ENCODE measurements around the gene DUSP1.

GRCh38 chr5:172769616-172770373 is 1.2 kb downstream of the DUSP1 start:
- TF ChIP-seq TCF12 (IDR thresholded peaks at IDR 0.05; ENCODE audit: low read depth) (no peak), TEAD4 (IDR thresholded peaks at IDR 0.05) (no peak), YY1 (IDR thresholded peaks at IDR 0.05; ENCODE audit: low read depth) (no peak), EP300 (IDR thresholded peaks at IDR 0.05; ENCODE audit: borderline replicate concordance) (no peak), EGR1 (IDR thresholded peaks at IDR 0.05) (no peak), CEBPB (IDR thresholded peaks at IDR 0.05) (no peak), TAF1 (IDR thresholded peaks at IDR 0.05; ENCODE audit: low read depth) (no peak), RAD21 (IDR thresholded peaks at IDR 0.05; ENCODE audit: low read depth) (no peak), NFIC (IDR thresholded peaks at IDR 0.05) (no peak)
- TF ChIP-seq, protein P1, sequence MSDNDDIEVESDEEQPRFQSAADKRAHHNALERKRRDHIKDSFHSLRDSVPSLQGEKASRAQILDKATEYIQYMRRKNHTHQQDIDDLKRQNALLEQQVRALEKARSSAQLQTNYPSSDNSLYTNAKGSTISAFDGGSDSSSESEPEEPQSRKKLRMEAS (IDR thresholded peaks at IDR 0.05), result no peak
- TF ChIP-seq, protein P2, sequence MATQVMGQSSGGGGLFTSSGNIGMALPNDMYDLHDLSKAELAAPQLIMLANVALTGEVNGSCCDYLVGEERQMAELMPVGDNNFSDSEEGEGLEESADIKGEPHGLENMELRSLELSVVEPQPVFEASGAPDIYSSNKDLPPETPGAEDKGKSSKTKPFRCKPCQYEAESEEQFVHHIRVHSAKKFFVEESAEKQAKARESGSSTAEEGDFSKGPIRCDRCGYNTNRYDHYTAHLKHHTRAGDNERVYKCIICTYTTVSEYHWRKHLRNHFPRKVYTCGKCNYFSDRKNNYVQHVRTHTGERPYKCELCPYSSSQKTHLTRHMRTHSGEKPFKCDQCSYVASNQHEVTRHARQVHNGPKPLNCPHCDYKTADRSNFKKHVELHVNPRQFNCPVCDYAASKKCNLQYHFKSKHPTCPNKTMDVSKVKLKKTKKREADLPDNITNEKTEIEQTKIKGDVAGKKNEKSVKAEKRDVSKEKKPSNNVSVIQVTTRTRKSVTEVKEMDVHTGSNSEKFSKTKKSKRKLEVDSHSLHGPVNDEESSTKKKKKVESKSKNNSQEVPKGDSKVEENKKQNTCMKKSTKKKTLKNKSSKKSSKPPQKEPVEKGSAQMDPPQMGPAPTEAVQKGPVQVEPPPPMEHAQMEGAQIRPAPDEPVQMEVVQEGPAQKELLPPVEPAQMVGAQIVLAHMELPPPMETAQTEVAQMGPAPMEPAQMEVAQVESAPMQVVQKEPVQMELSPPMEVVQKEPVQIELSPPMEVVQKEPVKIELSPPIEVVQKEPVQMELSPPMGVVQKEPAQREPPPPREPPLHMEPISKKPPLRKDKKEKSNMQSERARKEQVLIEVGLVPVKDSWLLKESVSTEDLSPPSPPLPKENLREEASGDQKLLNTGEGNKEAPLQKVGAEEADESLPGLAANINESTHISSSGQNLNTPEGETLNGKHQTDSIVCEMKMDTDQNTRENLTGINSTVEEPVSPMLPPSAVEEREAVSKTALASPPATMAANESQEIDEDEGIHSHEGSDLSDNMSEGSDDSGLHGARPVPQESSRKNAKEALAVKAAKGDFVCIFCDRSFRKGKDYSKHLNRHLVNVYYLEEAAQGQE (IDR thresholded peaks at IDR 0.05; ENCODE audit: low read depth), result no peak

Data from Ishikawa (cell line).